ENCODE results near the gene PAK5. TPM values are rescaled to one million over a fixed set of nuclear protein-coding genes. Genes with fewer than 3 reads are reported as not detected.
"Not testable (repeated sequence)": the region's sequence is repeated elsewhere in the genome, so short reads cannot be mapped to it uniquely, and the experiment has no call there.

Gene PAK5
- total RNA-seq, 2 donors from 2014 or later, result not detected

DNA sequence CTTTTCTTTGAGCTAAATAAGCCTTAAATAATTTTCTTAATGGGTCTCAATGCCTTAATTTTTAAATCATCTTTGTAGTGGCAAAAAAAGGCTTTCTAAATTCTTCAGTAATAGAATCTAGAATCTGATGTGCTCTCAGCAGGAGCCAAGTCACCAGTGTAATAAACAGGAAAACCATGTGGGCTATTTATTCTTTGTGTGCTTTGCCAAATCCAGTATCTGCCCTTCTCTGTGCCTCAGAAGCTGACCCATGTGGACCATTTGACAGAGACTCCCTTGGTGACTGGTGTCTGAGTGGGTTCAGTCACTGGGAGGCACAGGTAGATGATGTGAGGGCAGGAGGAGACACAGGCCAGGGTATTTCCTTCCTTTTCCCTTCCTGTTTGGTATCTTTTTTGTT, 152.9 kb downstream of the PAK5 start:
- no peaks in the 10 kb centered on the region for H3K36me3 Mint-ChIP-seq (ENCODE audit: low read depth)
- no peak overlapping the region for H3K27ac Mint-ChIP-seq

DNA sequence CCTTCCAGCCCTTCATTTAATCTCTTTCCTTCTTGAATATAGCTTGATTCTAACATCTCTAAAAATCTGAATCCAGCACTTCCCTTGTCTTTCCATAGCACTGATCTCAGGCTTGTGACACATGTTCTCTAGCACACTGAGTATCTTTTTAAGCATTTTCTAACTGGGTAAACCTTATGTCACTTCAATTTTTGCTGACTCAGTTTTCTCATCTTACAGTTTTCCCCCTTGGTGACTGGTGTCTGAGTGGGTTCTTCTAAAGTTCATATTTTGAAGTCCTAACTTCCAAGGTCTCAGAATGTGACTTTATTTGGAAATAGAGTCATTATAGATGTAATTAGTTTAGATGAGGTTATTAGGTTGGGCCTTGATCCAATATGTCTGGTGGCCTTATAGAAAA, 153.9 kb downstream of the PAK5 start:
- Mint-ChIP-seq H3K9me3 (no peaks in the 10 kb centered on the region), H3K27ac (no peak overlapping the region), H3K4me3 (no peak overlapping the region), H3K27me3 (no peaks in the 10 kb centered on the region), H3K4me1 (no peaks in the 10 kb centered on the region), H3K36me3 (ENCODE audit: low read depth) (no peaks in the 10 kb centered on the region)
- ATAC-seq (replicated peaks), result no peak

More for the DNA sequence above, 152.9 kb downstream of the PAK5 start:
- H3K9me3 Mint-ChIP-seq, result no peaks in the 10 kb centered on the region
- no peaks in the 10 kb centered on the region for H3K27me3 Mint-ChIP-seq
- ATAC-seq (replicated peaks), result no peak
- no peaks in the 10 kb centered on the region for H3K4me1 Mint-ChIP-seq
- no peak overlapping the region for H3K4me3 Mint-ChIP-seq

DNA sequence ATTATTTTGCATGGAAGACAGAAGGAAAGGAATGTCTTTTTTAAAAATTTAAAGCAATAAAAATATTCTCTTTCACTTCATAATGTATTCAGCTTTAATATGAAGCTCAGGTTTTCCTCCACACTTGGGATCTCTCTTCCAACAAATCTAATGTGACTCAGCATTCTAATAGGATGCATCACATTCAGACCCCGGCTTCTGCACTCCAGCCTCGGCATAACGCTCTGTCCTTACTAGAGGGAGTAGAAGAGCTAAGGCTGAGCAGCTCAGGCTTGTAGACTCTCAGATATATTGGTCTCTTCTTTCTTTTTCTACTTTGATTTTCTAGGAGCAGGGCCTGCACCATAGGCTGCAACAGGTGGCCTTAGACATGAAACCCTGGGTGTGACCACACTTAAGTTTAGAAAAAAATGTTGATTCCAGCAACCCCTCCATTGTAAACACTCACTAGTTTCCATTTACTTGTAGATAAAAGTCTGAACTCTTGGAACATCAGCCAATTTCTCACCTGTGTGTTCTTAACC, 161.7 kb downstream of the PAK5 start:
- no peaks in the 10 kb centered on the region for H3K4me1 Mint-ChIP-seq
- no peak overlapping the region for H3K4me3 Mint-ChIP-seq
- H3K36me3 Mint-ChIP-seq (ENCODE audit: low read depth), result no peaks in the 10 kb centered on the region
- no peaks in the 10 kb centered on the region for H3K27me3 Mint-ChIP-seq
- no peak overlapping the region for H3K27ac Mint-ChIP-seq
- ATAC-seq (replicated peaks), result no peak
- H3K9me3 Mint-ChIP-seq, result peaks cover 4% of the 10 kb centered on the region

DNA sequence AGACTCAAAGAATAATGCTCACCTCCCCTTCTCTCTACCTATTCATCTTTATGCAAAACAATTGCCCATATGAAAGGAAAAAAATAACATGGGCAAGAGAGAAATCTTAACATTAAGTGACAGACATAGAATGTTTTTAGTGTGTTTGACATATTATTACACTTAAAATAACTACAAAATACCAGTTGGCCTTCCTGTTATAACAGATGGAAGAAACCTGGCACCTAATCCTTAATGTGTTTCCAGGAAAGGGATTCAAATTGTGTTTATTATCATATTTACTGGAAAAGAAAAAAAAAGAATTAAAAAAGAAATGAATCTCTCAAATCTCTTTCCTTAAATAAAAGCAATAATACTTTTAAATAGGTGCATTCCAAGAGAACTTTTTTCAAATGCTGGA, 165.9 kb downstream of the PAK5 start:
- Mint-ChIP-seq H3K4me3 (no peak overlapping the region), H3K27ac (no peak overlapping the region), H3K36me3 (ENCODE audit: low read depth) (no peaks in the 10 kb centered on the region), H3K9me3 (no peaks in the 10 kb centered on the region), H3K27me3 (no peaks in the 10 kb centered on the region), H3K4me1 (no peaks in the 10 kb centered on the region)
- no peak for ATAC-seq (replicated peaks)

DNA sequence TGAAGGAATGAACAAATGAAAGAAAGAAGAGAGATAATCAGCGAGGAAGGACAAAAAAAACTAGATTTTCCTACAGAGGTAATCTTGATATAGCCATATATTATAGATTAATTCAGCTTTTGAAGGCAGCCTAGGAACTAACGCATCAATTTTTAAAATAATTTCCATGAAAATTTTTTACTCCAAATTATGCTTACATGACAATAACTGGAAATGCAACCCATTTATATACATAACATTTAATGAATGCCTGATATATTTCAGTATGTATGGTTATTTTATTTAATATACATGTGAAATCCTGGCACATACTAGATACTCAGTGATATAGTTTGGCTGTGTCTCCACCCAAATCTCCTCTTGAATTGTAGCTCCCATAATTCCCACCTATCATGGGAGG, 166.8 kb downstream of the PAK5 start:
- ATAC-seq (replicated peaks), result no peak
- H3K9me3 Mint-ChIP-seq, result no peaks in the 10 kb centered on the region
- no peaks in the 10 kb centered on the region for H3K27me3 Mint-ChIP-seq
- H3K36me3 Mint-ChIP-seq (ENCODE audit: low read depth), result no peaks in the 10 kb centered on the region
- no peaks in the 10 kb centered on the region for H3K4me1 Mint-ChIP-seq
- no peak overlapping the region for H3K4me3 Mint-ChIP-seq
- H3K27ac Mint-ChIP-seq, result no peak overlapping the region

DNA sequence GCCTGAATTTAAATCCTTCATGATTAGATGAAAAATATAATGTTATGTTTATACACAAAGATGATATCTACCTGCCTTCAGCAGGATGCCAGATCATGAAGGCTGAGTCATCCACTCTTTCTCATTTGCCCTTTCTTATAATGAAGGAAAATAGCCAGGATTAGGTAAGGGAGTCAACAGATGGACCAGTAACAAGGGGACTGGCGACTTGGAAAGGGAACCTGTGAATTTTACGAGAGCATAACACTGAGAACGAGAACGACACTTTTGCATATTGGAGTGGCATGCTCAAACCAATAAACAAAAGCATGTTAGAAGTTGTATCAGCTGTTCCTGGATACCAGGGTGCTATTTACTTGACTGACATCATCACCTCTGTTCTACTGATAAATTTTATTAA, 170.5 kb downstream of the PAK5 start:
- no peak overlapping the region for H3K27ac Mint-ChIP-seq
- H3K9me3 Mint-ChIP-seq, result no peaks in the 10 kb centered on the region
- ATAC-seq (replicated peaks), result no peak
- no peak overlapping the region for H3K4me3 Mint-ChIP-seq
- H3K4me1 Mint-ChIP-seq, result no peaks in the 10 kb centered on the region
- H3K36me3 Mint-ChIP-seq (ENCODE audit: low read depth), result no peaks in the 10 kb centered on the region
- H3K27me3 Mint-ChIP-seq, result no peaks in the 10 kb centered on the region

DNA sequence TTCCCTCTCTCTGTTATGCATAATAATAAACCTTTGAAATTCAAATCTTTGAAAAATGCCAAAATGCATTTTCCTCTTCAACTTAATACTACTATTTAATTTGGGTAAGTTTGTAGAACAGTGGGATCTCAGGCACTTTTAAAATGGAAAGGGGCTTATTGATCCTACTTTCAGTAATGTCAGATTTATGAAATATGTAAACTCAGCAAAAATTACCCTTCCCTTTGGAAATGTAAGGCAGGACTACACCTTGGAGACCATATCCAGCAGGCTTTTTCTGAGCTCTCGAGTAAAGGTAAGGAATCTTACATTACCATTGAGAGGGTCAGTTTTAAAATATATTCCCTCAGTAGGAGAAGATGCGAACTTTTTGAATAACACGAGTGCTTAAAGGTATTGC, 175.5 kb downstream of the PAK5 start:
- no peak overlapping the region for H3K4me3 Mint-ChIP-seq
- no peak for ATAC-seq (replicated peaks)
- no peaks in the 10 kb centered on the region for H3K4me1 Mint-ChIP-seq
- no peak overlapping the region for H3K27ac Mint-ChIP-seq
- H3K27me3 Mint-ChIP-seq, result no peaks in the 10 kb centered on the region
- H3K36me3 Mint-ChIP-seq (ENCODE audit: low read depth), result no peaks in the 10 kb centered on the region
- no peaks in the 10 kb centered on the region for H3K9me3 Mint-ChIP-seq

DNA sequence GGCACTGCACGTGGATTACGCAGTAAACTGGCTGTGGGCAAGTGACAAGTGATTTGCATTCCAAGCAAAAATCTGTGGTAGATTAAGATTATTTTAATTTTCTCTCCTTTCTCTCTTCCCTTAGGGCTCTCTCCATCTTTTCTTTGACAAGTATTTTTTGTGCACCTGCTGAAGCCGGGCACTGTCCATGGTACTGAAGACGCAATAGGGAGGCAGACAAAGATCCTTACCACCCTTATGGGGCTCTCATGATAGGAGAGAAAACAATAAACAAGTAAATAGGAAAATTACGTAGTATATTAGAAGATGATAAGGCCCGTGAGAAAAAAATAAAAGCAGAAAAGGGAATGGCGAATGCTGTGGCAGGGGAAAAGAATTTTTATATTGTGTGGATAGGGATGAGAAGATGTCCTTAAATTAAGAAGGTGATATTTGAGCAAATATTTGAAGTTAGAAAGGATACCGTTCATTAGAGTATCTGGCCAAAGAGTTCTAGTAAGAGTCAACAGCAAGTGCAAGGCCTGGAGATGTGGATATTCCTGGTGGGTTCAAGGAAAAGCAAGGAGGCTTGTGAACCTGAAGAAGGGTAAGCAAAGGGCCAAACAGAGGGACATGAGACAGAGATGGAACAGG, 178.5 kb downstream of the PAK5 start:
- Mint-ChIP-seq H3K4me1 (no peaks in the 10 kb centered on the region), H3K27ac (no peak overlapping the region), H3K36me3 (ENCODE audit: low read depth) (no peaks in the 10 kb centered on the region), H3K9me3 (peaks cover 3% of the 10 kb centered on the region), H3K4me3 (no peak overlapping the region), H3K27me3 (no peaks in the 10 kb centered on the region)
- ATAC-seq (replicated peaks), result no peak

DNA sequence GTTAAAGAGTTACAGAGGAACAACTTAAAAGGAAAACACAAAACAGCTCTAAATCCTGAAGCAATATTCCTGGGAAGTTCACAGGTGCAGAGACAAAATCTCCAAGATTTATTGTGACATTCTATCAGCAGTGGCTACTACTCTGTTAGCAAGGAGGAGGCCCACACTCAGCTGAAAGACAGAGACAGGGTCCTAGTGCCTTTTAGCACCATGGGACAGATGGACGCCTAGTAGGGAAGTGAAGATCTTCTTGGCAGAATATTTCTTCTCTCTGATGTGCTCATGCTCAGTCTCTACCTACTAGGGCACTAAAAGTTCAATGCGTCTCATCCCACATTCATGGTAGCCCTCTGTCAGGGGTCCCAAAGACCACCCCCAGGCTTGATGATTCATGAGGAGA, 191.1 kb downstream of the PAK5 start:
- Mint-ChIP-seq H3K27ac (no peak overlapping the region), H3K4me3 (no peak overlapping the region), H3K27me3 (no peaks in the 10 kb centered on the region), H3K36me3 (ENCODE audit: low read depth) (no peaks in the 10 kb centered on the region), H3K4me1 (no peaks in the 10 kb centered on the region), H3K9me3 (peaks cover 4% of the 10 kb centered on the region)
- ATAC-seq (replicated peaks), result no peak

DNA sequence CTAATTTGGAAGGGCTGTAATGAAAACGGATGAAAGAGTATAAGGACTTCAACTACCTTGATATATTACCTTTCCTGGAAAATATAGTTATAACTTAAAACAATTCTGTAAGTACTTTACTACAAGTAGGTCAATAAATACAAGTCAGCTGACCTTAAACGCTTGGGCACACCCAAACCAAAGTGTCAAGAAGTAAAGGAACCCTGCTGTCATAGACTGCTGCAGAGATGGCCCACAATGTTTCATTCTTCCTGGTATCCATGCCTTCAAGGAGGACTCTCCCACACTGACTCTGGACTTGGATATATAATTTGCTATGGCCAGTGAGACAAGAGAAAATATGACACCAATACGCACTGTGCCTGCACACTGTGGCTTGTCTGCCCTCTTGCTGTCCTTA, 192.5 kb downstream of the PAK5 start:
- no peak for ATAC-seq (replicated peaks)
- Mint-ChIP-seq H3K27me3 (no peaks in the 10 kb centered on the region), H3K4me1 (no peaks in the 10 kb centered on the region), H3K27ac (no peak overlapping the region), H3K9me3 (peaks cover 4% of the 10 kb centered on the region), H3K36me3 (ENCODE audit: low read depth) (no peaks in the 10 kb centered on the region), H3K4me3 (no peak overlapping the region)

DNA sequence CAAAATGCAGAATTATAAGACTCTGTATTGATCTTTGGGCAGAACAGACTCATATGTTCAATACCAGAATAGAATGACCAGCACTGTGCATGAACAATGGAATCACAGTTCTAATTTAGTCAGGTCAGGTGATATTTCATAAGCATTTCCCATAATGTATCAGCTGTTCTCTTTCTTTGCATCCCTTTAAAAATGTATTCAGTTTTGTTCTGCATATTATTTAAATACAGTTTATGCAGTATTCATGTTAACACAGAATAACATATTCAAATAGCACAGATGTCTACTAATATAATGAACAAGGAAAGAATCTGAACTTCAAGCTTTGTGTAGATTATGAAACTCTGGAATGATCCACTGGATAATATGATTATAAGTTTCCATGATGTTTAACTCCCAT, 196.0 kb downstream of the PAK5 start:
- H3K4me3 Mint-ChIP-seq, result no peak overlapping the region
- H3K4me1 Mint-ChIP-seq, result no peaks in the 10 kb centered on the region
- ATAC-seq (replicated peaks), result no peak
- H3K36me3 Mint-ChIP-seq (ENCODE audit: low read depth), result no peaks in the 10 kb centered on the region
- H3K27ac Mint-ChIP-seq, result no peak overlapping the region
- H3K27me3 Mint-ChIP-seq, result no peaks in the 10 kb centered on the region
- H3K9me3 Mint-ChIP-seq, result peaks cover 4% of the 10 kb centered on the region

DNA sequence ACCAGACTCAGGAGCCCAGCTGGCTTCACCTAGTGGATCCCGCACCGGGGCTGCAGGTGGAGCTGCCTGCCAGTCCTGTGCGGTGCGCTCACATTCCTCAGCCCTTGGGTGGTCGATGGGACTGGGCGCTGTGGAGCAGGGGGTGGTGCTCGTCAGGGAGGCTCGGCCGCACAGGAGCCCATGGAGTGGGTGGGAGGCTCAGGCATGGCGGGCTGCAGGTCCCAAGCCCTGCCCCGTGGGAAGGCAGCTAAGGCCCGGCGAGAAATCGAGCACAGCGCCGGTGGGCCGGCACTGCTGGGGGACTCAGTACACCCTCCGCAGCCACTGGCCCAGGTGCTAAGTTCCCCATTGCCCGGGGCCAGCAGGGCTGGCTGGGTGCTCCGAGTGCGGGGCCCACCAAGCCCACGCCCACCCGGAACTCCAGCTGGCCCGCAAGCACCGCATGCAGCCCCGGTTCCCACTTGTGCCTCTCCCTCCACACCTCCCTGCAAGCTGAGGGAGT, 197.3 kb downstream of the PAK5 start:
- H3K27ac Mint-ChIP-seq; ATAC-seq (replicated peaks); H3K27me3 Mint-ChIP-seq; H3K36me3 Mint-ChIP-seq (ENCODE audit: low read depth); H3K4me1 Mint-ChIP-seq; H3K9me3 Mint-ChIP-seq; H3K4me3 Mint-ChIP-seq: not testable (repeated sequence)

DNA sequence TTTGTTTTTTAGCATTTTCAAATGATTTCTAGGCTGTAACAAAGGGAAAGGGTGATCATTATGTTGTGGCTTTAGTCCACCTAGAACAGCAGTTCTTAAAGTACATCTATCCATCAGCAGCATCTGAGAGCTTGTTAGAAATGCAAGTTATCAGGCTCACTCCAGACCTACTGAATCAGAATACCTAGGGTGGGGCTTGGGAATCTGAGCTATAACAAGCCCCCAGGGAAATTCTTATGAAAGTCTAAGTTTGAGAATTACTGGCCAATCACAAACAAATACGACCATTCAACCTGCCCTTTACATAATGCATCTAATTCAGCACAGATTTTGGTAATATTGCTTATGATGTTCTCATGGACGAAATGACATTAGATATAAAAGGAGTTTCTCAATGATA, 201.0 kb downstream of the PAK5 start:
- Mint-ChIP-seq H3K36me3 (ENCODE audit: low read depth) (no peaks in the 10 kb centered on the region), H3K4me1 (no peaks in the 10 kb centered on the region), H3K27ac (no peak overlapping the region), H3K4me3 (no peak overlapping the region), H3K27me3 (no peaks in the 10 kb centered on the region), H3K9me3 (no peaks in the 10 kb centered on the region)
- ATAC-seq (replicated peaks), result no peak

DNA sequence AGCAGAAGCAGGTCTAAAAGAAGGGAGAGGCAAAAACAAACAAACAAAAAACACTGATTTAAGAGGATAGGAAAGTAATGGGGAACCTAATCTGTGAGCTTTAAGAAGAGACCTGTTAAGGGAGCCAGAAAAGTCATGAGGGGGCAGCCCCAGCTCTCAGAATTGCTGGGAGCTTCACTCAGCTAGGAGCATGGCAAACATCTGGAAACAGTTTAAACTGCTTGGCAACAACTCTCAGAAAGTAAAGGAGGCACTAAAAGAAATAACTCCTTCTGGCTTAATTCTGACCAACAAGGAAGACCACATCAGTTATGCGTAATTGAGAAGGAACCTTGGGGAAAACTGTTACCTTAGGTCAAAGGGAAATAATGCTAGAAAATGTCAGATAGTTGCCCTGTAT, 203.1 kb downstream of the PAK5 start:
- ATAC-seq (replicated peaks), result no peak
- H3K4me1 Mint-ChIP-seq, result no peaks in the 10 kb centered on the region
- no peaks in the 10 kb centered on the region for H3K27me3 Mint-ChIP-seq
- H3K36me3 Mint-ChIP-seq (ENCODE audit: low read depth), result no peaks in the 10 kb centered on the region
- no peak overlapping the region for H3K27ac Mint-ChIP-seq
- no peak overlapping the region for H3K4me3 Mint-ChIP-seq
- H3K9me3 Mint-ChIP-seq, result no peaks in the 10 kb centered on the region

DNA sequence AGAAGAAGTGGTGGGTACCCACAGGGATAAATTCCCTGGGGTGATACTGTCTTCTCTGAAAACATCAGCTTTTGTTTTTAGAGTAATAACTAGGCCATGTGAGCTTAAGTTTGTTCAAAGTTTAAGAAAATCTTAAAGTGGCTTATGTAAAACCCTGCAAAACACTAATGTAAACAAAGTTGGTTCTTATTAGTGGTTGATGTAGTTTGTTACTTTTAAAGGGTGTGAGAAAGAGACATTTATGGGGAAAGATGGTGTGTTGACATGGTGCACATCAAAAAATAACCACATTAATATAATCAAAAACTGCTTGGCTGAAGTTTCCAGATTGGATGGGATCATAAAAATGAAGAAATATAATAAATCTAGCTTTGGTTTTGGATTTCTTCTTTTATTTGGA, 204.5 kb downstream of the PAK5 start:
- Mint-ChIP-seq H3K4me3 (no peak overlapping the region), H3K36me3 (ENCODE audit: low read depth) (no peaks in the 10 kb centered on the region), H3K27me3 (no peaks in the 10 kb centered on the region), H3K4me1 (no peaks in the 10 kb centered on the region), H3K27ac (no peak overlapping the region), H3K9me3 (no peaks in the 10 kb centered on the region)
- ATAC-seq (replicated peaks), result no peak

DNA sequence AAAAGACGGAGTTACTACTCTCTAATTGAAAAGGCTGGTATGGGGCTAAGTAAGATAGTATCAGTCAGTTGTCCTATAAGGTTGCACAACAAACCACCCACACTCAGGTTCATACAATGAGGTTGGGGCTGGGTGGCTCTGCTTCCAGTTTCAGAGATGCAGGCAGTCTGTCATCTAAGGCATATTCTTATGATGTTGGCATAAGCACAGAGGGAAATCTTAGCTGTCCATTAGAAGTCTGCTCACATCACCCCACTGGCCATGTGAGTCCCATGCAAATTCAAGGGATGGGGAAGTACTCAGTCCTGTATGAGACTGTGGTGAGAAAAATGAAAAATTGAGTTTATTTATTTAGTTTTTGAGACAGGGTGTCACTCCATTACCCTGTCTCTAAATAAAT, 205.9 kb downstream of the PAK5 start:
- Mint-ChIP-seq H3K36me3 (ENCODE audit: low read depth) (no peaks in the 10 kb centered on the region), H3K27me3 (no peaks in the 10 kb centered on the region)

More for the DNA sequence above, 205.9 kb downstream of the PAK5 start:
- H3K9me3 Mint-ChIP-seq, result no peaks in the 10 kb centered on the region
- no peaks in the 10 kb centered on the region for H3K4me1 Mint-ChIP-seq
- no peak overlapping the region for H3K4me3 Mint-ChIP-seq
- no peak overlapping the region for H3K27ac Mint-ChIP-seq
- no peak for ATAC-seq (replicated peaks)
